CD4-positive, CD25-positive, alpha-beta regulatory T cell (primary cell): ENCODE measurements around the gene SDC4. TPM values are rescaled to one million over a fixed set of nuclear protein-coding genes. Genes with fewer than 3 reads are reported as not detected.

Experiments used
- ATAC-seq, 2 donors: fragments of 150-1000 bp; cut with Tn5 transposase; one replicate each; pipeline ENCODE4 v1.10.0; 2021; ENCODE audit warnings: low read depth in 2 of 2, moderate number of reproducible peaks in 2 of 2, moderate library complexity in 1 of 2
- DNase-seq, 3 donors: peaks; one replicate each; pipeline versions ENCODE4 v3.0.0 to v3.0.0-alpha.2; 2012 to 2022; ENCODE audit warnings: mixed read lengths in 1 of 3
- H3K27ac ChIP-seq: one replicate; pipeline ENCODE4 v1.7.0; 2013; ENCODE audit warnings: mild to moderate bottlenecking, low read length; ENCODE audit not compliant: insufficient read depth, poor library complexity, severe bottlenecking
- H3K27me3 ChIP-seq: one replicate; pipeline ENCODE4 v1.7.0; 2013; ENCODE audit warnings: low read length; ENCODE audit not compliant: control insufficient read depth, insufficient read depth
- H3K36me3 ChIP-seq: one replicate; pipeline ENCODE4 v1.7.0; 2013; ENCODE audit warnings: mild to moderate bottlenecking, low read length, moderate library complexity; ENCODE audit not compliant: control insufficient read depth, insufficient read depth
- H3K4me1 ChIP-seq: 2 replicates; pipeline ENCODE4 v1.7.0; 2013; ENCODE audit warnings: mild to moderate bottlenecking, low read length; ENCODE audit not compliant: insufficient read depth, control insufficient read depth, poor library complexity, severe bottlenecking
- H3K4me3 ChIP-seq: one replicate; pipeline ENCODE4 v1.7.0; 2013; ENCODE audit warnings: low read depth, mild to moderate bottlenecking, low read length, moderate library complexity
- H3K9me3 ChIP-seq, 2 experiments: 1 replicate in 1 of 2; 2 replicates in 1 of 2; pipeline ENCODE4 v1.7.0; 2013; ENCODE audit warnings: low read length in 2 of 2, mild to moderate bottlenecking in 1 of 2, moderate library complexity in 1 of 2; ENCODE audit not compliant: control insufficient read depth in 2 of 2
- H3K27ac Mint-ChIP-seq, 3 donors: one replicate each; pipeline ENCODE4 v1.8.0; 2020 to 2022; ENCODE audit warnings: mild to moderate bottlenecking in 3 of 3, mixed read lengths in 3 of 3, moderate library complexity in 2 of 3
- H3K27me3 Mint-ChIP-seq: one replicate; pipeline ENCODE4 v1.8.0; 2022; ENCODE audit warnings: mild to moderate bottlenecking, mixed read lengths
- H3K36me3 Mint-ChIP-seq: one replicate; pipeline ENCODE4 v1.8.0; 2020; ENCODE audit warnings: mixed read lengths
- H3K4me1 Mint-ChIP-seq, 4 donors: one replicate each; pipeline ENCODE4 v1.8.0; 2020 to 2022; ENCODE audit warnings: mixed read lengths in 4 of 4, mild to moderate bottlenecking in 1 of 4
- H3K4me3 Mint-ChIP-seq, 4 donors: one replicate each; pipeline ENCODE4 v1.8.0; 2020 to 2022; ENCODE audit warnings: mild to moderate bottlenecking in 4 of 4, mixed read lengths in 4 of 4, moderate library complexity in 3 of 4
- H3K9me3 Mint-ChIP-seq, 7 donors: one replicate each; pipeline ENCODE4 v1.8.0; 2020 to 2022; ENCODE audit warnings: mixed read lengths in 7 of 7, mild to moderate bottlenecking in 3 of 7, moderate library complexity in 2 of 7
- polyA plus RNA-seq, 4 donors: library from polyadenylated mRNA; unstranded; fragments of 300-500 nt; fragmentation: Illumina TruSeq; gene quantifications; one replicate each; pipeline ENCODE4 v1.2.3, GENCODE V29; 2021
- total RNA-seq: library from RNA; stranded (reverse); gene quantifications from one replicate; pipeline ENCODE4 v1.2.3, GENCODE V29; 2022

SDC4 gene
- total and polyA plus RNA-seq, 5 donors from 2014 or later: 2.2 to 8.2 (median 4.1) TPM

DNA sequence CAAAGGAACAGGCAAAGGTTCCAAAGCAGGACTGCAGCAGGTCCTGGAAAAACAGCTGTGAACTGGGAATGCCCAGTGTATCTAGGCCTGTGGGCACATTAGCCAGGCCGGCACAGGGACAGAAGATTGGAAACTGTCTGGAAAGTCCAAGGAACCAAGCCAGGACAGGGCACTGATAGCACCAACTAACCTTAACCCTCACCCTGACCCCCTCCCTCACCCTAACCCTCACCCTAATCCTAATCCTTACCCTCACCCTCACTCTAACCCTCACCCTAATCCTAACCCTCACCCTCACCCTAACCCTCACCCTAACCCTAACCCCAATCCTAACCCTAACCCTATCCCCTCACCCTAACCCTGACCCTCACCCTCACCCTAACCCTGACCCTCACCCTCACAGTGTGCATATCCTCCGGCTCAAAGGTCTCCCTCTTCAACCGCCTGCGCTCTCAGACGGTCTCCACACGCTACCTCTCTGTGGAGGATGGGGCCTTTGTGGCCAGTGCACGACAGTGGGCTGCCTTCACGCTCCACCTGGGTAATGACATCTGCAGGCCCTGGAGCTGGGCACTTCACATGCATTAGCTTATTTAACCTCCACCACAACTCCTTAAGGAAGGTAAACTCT lies 35.0 kb downstream of the SDC4 start:
- H3K27ac ChIP-seq: no peak overlapping the region
- H3K4me3 ChIP-seq: no peak overlapping the region
- no peaks in the 10 kb centered on the region for H3K9me3 ChIP-seq
- H3K9me3 Mint-ChIP-seq: peaks cover 0 to 2% (median 0%) of the 10 kb centered on the region in 7 donors
- no peak overlapping the region for H3K4me3 Mint-ChIP-seq
- peaks cover 7% of the 10 kb centered on the region for H3K4me1 ChIP-seq
- H3K4me1 Mint-ChIP-seq: peaks cover 0 to 13% (median 3%) of the 10 kb centered on the region in 4 donors
- ATAC-seq (no peak), DNase-seq (no peak)
- peaks cover 46% of the 10 kb centered on the region for H3K27me3 Mint-ChIP-seq
- H3K36me3 Mint-ChIP-seq: peaks cover 8% of the 10 kb centered on the region
- H3K27me3 ChIP-seq: peaks cover 4% of the 10 kb centered on the region
- H3K27ac Mint-ChIP-seq: no peak overlapping the region
- H3K36me3 ChIP-seq: no peaks in the 10 kb centered on the region

DNA sequence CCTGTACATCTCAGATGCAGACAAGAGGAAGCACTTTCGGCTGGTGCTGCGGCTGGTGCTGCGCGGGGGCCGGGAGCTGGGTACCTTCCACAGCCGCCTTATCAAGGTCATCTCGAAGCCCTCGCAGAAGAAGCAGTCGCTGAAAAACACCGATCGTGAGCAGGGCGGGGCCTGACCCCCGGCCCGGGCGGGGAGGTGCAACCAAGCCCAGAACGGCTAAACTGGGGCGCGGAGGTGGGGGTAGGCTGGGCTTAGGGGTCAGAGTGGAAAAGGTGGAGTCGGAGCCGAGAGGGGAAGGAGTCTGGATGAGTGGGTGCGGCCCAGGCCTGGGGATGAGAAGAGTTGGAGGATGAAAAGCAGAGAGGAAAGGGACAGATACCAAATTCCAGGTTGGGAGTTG lies 36.0 kb downstream of the SDC4 start:
- H3K27ac ChIP-seq: no peak overlapping the region
- DNase-seq: peak in 1 of 3 donors; percentile 35
- H3K27me3 Mint-ChIP-seq: peaks cover 48% of the 10 kb centered on the region

GRCh38 chr20:45311589-45312211 lies 36.5 kb downstream of the SDC4 start:
- H3K4me3 ChIP-seq: no peak overlapping the region
- Mint-ChIP-seq H3K27me3 (peaks cover 50% of the 10 kb centered on the region), H3K4me3 (no peak overlapping the region), H3K4me1 (peaks cover 0 to 6% (median 3%) of the 10 kb centered on the region in 4 donors), H3K36me3 (peaks cover 8% of the 10 kb centered on the region), H3K27ac (no peak overlapping the region), H3K9me3 (peaks cover 0 to 2% (median 0%) of the 10 kb centered on the region in 7 donors)
- peak; percentile 25 to 70 (median 40) for DNase-seq
- no peak overlapping the region for H3K27ac ChIP-seq
- peaks cover 4% of the 10 kb centered on the region for H3K27me3 ChIP-seq
- no peaks in the 10 kb centered on the region for H3K9me3 ChIP-seq
- H3K4me1 ChIP-seq: peaks cover 7% of the 10 kb centered on the region
- H3K36me3 ChIP-seq: no peaks in the 10 kb centered on the region
- ATAC-seq: peak in 1 of 2 donors; percentile 55

More for the DNA sequence above, 36.0 kb downstream of the SDC4 start:
- Histone ChIP-seq H3K4me3 (no peak overlapping the region), H3K36me3 (no peaks in the 10 kb centered on the region), H3K27me3 (peaks cover 4% of the 10 kb centered on the region), H3K9me3 (no peaks in the 10 kb centered on the region), H3K4me1 (peaks cover 7% of the 10 kb centered on the region)
- peaks cover 8% of the 10 kb centered on the region for H3K36me3 Mint-ChIP-seq
- H3K27ac Mint-ChIP-seq: no peak overlapping the region
- no peak overlapping the region for H3K4me3 Mint-ChIP-seq
- ATAC-seq: no peak
- H3K9me3 Mint-ChIP-seq: peaks cover 0 to 2% (median 0%) of the 10 kb centered on the region in 7 donors
- peaks cover 0 to 9% (median 4%) of the 10 kb centered on the region in 4 donors for H3K4me1 Mint-ChIP-seq

- H3K4me1 Mint-ChIP-seq: peaks cover 0 to 6% (median 3%) of the 10 kb centered on the region in 4 donors
- Histone ChIP-seq H3K9me3 (no peaks in the 10 kb centered on the region), H3K4me1 (peaks cover 7% of the 10 kb centered on the region), H3K27me3 (no peaks in the 10 kb centered on the region), H3K4me3 (no peak overlapping the region), H3K36me3 (no peaks in the 10 kb centered on the region), H3K27ac (no peak overlapping the region)
- H3K27me3 Mint-ChIP-seq: peaks cover 45% of the 10 kb centered on the region
- peaks cover 0 to 2% (median 0%) of the 10 kb centered on the region in 7 donors for H3K9me3 Mint-ChIP-seq
- no peak overlapping the region for H3K4me3 Mint-ChIP-seq
- H3K36me3 Mint-ChIP-seq: peaks cover 8% of the 10 kb centered on the region
- H3K27ac Mint-ChIP-seq: no peak overlapping the region
- ATAC-seq (no peak), DNase-seq (no peak)
Observed at GRCh38 chr20:45309075-45309474, 39.1 kb downstream of the SDC4 start.

DNA sequence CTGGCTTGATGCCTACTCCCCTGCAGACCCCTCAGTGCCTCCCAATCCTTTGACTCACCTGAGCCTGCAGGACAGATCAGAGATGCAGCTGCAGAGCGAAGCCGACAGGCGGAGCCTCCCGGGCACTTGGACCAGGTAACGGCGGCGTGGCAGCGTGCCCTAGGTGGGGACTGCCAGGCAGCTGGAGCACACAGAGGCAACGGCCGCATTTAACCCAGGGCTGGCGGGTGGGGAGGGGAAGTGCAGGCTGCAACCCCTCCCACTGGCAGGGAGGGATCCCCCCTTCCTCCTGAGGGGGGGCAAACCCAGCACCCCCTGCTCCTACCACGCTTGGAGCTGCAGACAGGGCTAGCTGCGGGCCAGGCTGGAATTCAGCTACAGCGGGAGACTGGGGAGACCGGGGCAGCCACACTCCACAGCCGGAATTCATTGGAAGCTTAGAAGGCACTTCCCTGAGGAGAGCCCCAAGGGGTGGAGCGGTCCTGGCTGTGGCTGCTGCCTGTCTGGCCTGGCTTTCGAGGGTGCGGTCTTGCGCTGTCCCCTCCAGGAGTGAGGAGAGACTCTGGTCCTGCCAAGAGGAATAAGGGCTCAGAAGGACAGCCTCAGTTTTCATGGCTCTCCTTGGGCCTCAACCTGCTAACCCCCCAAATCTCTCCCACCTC lies 40.0 kb downstream of the SDC4 start, which contains the start of gene MATN4:
Gene MATN4, minus strand, starts transcription at position 183 of the 662 bp plus-strand sequence. CDS start 2,717 bp downstream, outside the sequence.
- Histone ChIP-seq H3K36me3 (no peaks in the 10 kb centered on the region), H3K27ac (no peak within 1 kb of the TSS), H3K27me3 (no peaks in the 10 kb centered on the region), H3K4me1 (peaks cover 7% of the 10 kb centered on the region), H3K4me3 (no peak within 1 kb of the TSS), H3K9me3 (no peaks in the 10 kb centered on the region)
- peaks cover 42% of the 10 kb centered on the region for H3K27me3 Mint-ChIP-seq
- H3K27ac Mint-ChIP-seq: peak within 1 kb of the TSS in 1 of 3 donors; percentile 44
- peaks cover 0 to 2% (median 0%) of the 10 kb centered on the region in 7 donors for H3K9me3 Mint-ChIP-seq
- no peak within 1 kb of the TSS for H3K4me3 Mint-ChIP-seq
- peaks cover 0 to 9% (median 5%) of the 10 kb centered on the region in 4 donors for H3K4me1 Mint-ChIP-seq
- H3K36me3 Mint-ChIP-seq: peaks cover 8% of the 10 kb centered on the region
- DNase-seq: no peak
- ATAC-seq: no peak

- Histone ChIP-seq H3K9me3 (no peaks in the 10 kb centered on the region), H3K4me3 (no peak overlapping the region), H3K4me1 (peaks cover 7% of the 10 kb centered on the region), H3K36me3 (no peaks in the 10 kb centered on the region), H3K27me3 (no peaks in the 10 kb centered on the region), H3K27ac (no peak overlapping the region)
- H3K27me3 Mint-ChIP-seq: peaks cover 42% of the 10 kb centered on the region
- no peak for ATAC-seq
- no peak overlapping the region for H3K4me3 Mint-ChIP-seq
- peaks cover 8% of the 10 kb centered on the region for H3K36me3 Mint-ChIP-seq
- H3K9me3 Mint-ChIP-seq: peaks cover 0 to 2% (median 0%) of the 10 kb centered on the region in 7 donors
- peaks cover 1 to 10% (median 5%) of the 10 kb centered on the region in 4 donors for H3K4me1 Mint-ChIP-seq
- no peak for DNase-seq
- H3K27ac Mint-ChIP-seq: peak overlapping the region in 1 of 3 donors; percentile 44
Observed at GRCh38 chr20:45307076-45307640, 41.1 kb downstream of the SDC4 start.

DNA sequence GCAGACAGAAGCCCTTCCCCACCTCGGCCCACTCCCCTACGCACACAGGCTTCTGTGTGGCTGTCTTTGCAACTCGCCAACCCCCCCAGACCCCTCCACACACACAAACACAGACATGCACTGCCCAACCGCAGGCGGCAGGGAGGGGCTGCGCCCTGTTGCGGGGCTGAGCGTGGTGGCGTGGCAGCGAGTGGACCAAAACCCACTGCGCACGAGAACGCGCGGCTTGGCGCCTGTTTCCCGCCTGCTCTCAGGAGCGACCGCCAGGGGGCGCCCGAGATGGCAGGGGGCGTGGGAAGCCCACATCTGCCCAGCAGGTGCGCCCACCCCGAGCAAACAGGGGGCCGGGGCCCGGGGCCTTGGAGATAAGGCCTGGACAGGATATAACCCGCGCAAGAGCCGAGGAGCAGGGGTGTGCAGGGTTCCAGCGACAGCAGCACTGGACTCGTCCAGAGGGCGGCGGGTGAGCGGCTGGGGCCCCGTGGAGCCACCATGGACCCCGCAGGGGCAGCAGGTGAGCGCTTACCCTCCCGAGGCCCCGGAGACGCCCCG lies 41.7 kb downstream of the SDC4 start, which contains the start of gene RBPJL:
Gene RBPJL, plus strand, starts transcription at position 410 of the 552 bp plus-strand sequence. Its CDS starts 83 bp downstream, at position 493.
- H3K27me3 ChIP-seq: no peaks in the 10 kb centered on the region
- peaks cover 0 to 2% (median 0%) of the 10 kb centered on the region in 7 donors for H3K9me3 Mint-ChIP-seq
- H3K27ac ChIP-seq: no peak within 1 kb of the TSS
- H3K4me3 Mint-ChIP-seq: no peak within 1 kb of the TSS
- H3K9me3 ChIP-seq: no peaks in the 10 kb centered on the region
- peaks cover 4 to 16% (median 8%) of the 10 kb centered on the region in 4 donors for H3K4me1 Mint-ChIP-seq
- H3K36me3 Mint-ChIP-seq: peaks cover 8% of the 10 kb centered on the region
- peak within 1 kb of the TSS in 1 of 3 donors; percentile 44 for H3K27ac Mint-ChIP-seq
- no peak within 1 kb of the TSS for H3K4me3 ChIP-seq
- peaks cover 2% of the 10 kb centered on the region for H3K4me1 ChIP-seq
- no peaks in the 10 kb centered on the region for H3K36me3 ChIP-seq
- peak in 1 of 2 donors; percentile 14 for ATAC-seq
- peaks cover 41% of the 10 kb centered on the region for H3K27me3 Mint-ChIP-seq
- DNase-seq: peak; percentile 22 to 35 (median 30)
